ENCODE measurements around the gene RFX3. TPM values are rescaled to one million over a fixed set of nuclear protein-coding genes. Genes with fewer than 3 reads are reported as not detected.

RFX3 gene
- total RNA-seq, 6 experiments from 2014 or later = 2.8 to 4.2 (median 3.5) TPM

GRCh38 chr9:3471883-3472282 is 53.9 kb downstream of the RFX3 start:
- Mint-ChIP-seq H3K4me3 (no peak overlapping the region), H3K4me1 (ENCODE audit: low read depth) (peaks cover 20% of the 10 kb centered on the region), H3K27ac (no peak overlapping the region), H3K9me3 (no peaks in the 10 kb centered on the region), H3K27me3 (ENCODE audit: insufficient read depth) (no peaks in the 10 kb centered on the region; the same call in 1 of the 2 replicates), H3K36me3 (ENCODE audit: low read depth) (no peaks in the 10 kb centered on the region)
- TF ChIP-seq, protein P1, sequence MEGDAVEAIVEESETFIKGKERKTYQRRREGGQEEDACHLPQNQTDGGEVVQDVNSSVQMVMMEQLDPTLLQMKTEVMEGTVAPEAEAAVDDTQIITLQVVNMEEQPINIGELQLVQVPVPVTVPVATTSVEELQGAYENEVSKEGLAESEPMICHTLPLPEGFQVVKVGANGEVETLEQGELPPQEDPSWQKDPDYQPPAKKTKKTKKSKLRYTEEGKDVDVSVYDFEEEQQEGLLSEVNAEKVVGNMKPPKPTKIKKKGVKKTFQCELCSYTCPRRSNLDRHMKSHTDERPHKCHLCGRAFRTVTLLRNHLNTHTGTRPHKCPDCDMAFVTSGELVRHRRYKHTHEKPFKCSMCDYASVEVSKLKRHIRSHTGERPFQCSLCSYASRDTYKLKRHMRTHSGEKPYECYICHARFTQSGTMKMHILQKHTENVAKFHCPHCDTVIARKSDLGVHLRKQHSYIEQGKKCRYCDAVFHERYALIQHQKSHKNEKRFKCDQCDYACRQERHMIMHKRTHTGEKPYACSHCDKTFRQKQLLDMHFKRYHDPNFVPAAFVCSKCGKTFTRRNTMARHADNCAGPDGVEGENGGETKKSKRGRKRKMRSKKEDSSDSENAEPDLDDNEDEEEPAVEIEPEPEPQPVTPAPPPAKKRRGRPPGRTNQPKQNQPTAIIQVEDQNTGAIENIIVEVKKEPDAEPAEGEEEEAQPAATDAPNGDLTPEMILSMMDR (IDR thresholded peaks at IDR 0.05) = no peak
- DNase-seq = no peak

- H3K27me3 Mint-ChIP-seq (ENCODE audit: insufficient read depth) = no peaks in the 10 kb centered on the region
- TF ChIP-seq, protein P1 (IDR thresholded peaks at IDR 0.05) = no peak
- H3K4me1 Mint-ChIP-seq (ENCODE audit: low read depth) = peaks cover 28% of the 10 kb centered on the region
- DNase-seq = no peak
- no peaks in the 10 kb centered on the region for H3K9me3 Mint-ChIP-seq
- H3K36me3 Mint-ChIP-seq (ENCODE audit: low read depth) = no peaks in the 10 kb centered on the region
- H3K27ac Mint-ChIP-seq = no peak overlapping the region
- H3K4me3 Mint-ChIP-seq = no peak overlapping the region; the same call in 1 of the 2 replicates
Measured at GRCh38 chr9:3468421-3469205, 57.2 kb downstream of the RFX3 start.

GRCh38 chr9:3467593-3468219 is 58.1 kb downstream of the RFX3 start:
- Mint-ChIP-seq H3K4me1 (ENCODE audit: low read depth) (peaks cover 28% of the 10 kb centered on the region), H3K4me3 (no peak overlapping the region), H3K27me3 (ENCODE audit: insufficient read depth) (no peaks in the 10 kb centered on the region), H3K36me3 (ENCODE audit: low read depth) (no peaks in the 10 kb centered on the region), H3K9me3 (no peaks in the 10 kb centered on the region), H3K27ac (no peak overlapping the region)
- TF ChIP-seq, protein P1 (IDR thresholded peaks at IDR 0.05) = peak; percentile 85
- peak; percentile 66 for DNase-seq

DNA sequence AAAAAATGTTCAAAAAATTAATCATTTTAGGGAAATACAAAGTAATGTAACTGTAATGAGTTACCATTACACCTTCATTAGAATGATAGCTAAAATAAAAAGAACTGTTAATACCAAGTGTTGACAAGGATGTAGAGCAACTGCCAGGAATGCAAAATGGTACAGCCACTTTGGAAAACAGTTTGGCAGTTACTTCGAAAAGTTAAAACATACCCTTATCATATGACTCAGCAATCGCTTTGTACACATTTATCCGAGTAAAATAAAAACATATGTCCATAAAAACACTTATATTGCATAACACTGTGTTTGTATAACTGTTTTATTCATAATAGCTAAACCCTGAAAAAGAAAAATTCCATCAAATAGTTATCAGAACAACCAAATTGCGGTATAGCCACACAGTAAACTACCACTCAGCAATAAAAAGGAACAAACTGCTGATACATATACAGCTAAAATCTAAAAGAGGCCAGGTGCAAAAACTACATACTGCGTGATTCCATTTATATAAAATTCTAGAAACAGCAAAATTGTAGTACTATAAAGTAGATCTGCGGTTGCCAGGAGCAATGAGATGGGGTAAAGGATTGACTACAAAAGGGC is 61.7 kb downstream of the RFX3 start:
- Mint-ChIP-seq H3K4me3 (no peak overlapping the region), H3K27me3 (ENCODE audit: insufficient read depth) (no peaks in the 10 kb centered on the region), H3K9me3 (no peaks in the 10 kb centered on the region), H3K27ac (no peak overlapping the region), H3K4me1 (ENCODE audit: low read depth) (peaks cover 25% of the 10 kb centered on the region), H3K36me3 (ENCODE audit: low read depth) (no peaks in the 10 kb centered on the region)
- no peak for DNase-seq
- TF ChIP-seq, protein P1 (IDR thresholded peaks at IDR 0.05) = no peak

- TF ChIP-seq, protein P1 (IDR thresholded peaks at IDR 0.05) = no peak
- H3K27me3 Mint-ChIP-seq (ENCODE audit: insufficient read depth) = no peaks in the 10 kb centered on the region
- H3K4me3 Mint-ChIP-seq = no peak overlapping the region
- H3K36me3 Mint-ChIP-seq (ENCODE audit: low read depth) = no peaks in the 10 kb centered on the region
- DNase-seq = no peak
- peaks cover 11% of the 10 kb centered on the region for H3K4me1 Mint-ChIP-seq (ENCODE audit: low read depth)
- H3K9me3 Mint-ChIP-seq = no peaks in the 10 kb centered on the region
- no peak overlapping the region for H3K27ac Mint-ChIP-seq
Measured at GRCh38 chr9:3458806-3459475, 66.9 kb downstream of the RFX3 start.
